SKM-1 (cell line): ENCODE measurements around the gene HSD17B4.
"Not testable (repeated sequence)": the region's sequence is repeated elsewhere in the genome, so short reads cannot be mapped to it uniquely, and the experiment has no call there.

Source experiments
- DNase-seq: peaks from one replicate; lab custom pipeline; 2025; ENCODE audit not compliant: unreplicated experiment; lab: John Stamatoyannopoulos, UW

The HSD17B4 gene

DNA sequence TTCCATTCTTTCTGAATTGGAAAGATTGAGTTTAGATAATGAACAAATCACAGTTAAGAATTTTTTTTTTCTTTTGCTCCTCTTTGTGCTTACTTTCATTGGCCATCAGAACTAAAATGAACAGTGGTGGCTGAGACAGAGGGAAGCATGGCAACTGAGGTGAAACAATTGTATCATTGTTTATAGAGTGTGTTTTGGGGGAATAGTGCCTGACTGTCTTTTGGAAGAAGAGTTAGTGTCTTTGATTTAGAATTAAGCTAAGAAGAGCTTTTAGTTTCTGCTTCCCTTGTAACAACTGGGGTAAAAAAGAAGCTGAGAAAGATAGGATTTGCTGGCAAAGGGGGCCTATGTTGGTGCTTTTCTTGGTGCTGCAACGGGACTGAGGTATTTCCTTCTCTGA is 24.0 kb downstream of the HSD17B4 start:
- no peak for DNase-seq

DNA sequence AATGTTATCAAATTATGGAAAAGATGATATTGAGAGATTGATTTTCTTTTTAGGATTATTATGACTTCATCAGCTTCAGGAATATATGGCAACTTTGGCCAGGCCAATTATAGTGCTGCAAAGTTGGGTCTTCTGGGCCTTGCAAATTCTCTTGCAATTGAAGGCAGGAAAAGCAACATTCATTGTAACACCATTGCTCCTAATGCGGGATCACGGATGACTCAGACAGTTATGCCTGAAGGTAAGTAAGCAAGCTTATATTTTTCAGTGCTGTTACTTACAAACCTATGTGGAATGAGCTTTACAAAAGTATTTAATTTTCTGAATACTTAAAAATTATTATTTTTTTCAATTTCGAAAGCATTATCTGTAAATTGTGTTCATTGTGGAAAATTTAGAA is 26.5 kb downstream of the HSD17B4 start:
- DNase-seq: no peak

DNA sequence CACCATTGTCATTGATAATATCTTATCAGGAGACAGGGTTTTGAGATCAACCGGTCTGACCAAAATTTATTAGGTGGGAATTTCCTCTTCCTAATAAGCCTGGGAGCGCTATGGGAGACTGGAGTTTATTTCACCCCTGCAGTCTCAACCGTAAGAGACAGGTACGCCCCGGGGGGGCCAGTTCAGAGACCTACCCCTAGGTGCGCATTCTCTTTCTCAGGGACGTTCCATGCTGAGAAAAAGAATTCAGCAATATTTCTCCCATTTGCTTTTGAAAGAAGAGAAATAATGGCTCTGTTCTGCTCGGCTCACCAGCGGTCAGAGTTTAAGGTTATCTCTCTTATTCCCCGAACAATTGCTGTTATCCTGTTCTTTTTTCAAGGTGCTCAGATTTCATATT is 28.3 kb downstream of the HSD17B4 start:
- DNase-seq: not testable (repeated sequence)

DNA sequence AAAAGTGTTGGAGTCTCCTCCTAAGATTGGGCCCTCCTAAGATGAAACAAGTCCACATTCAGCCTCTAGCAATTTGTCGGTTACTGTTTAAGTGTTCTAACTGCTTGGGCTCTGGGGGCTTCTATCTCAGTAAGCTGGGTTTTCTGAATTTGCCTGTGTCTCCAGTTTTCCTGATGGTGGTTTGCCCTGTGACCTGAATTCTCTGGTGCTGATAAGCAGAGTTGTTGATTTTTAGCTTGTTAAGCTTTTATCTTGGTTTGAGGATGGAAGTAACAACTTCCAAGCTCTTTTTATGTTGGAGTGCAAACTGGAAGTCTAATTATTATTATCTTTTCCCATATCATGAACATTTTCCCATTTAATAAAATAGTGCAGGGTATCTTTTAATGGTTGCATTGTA is 30.9 kb downstream of the HSD17B4 start:
- no peak for DNase-seq

DNA sequence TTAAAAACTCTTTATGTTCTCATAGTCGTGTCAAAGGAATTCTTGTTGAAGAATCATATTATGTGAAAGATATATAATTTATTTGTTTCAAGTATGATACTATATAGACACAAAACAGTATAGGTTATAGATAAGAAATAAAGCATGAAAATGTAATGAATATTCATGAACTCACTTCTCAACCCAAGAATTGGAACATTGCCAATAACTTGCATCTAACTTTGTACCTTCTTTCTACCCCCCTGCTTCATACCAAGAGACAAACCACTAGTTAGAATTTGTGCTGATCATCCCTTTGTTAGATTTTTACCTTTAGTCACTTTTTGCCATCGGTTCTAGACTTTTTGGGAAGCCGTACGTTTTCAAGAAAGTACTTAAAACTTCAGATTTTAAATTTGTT is 32.6 kb downstream of the HSD17B4 start:
- no peak for DNase-seq

DNA sequence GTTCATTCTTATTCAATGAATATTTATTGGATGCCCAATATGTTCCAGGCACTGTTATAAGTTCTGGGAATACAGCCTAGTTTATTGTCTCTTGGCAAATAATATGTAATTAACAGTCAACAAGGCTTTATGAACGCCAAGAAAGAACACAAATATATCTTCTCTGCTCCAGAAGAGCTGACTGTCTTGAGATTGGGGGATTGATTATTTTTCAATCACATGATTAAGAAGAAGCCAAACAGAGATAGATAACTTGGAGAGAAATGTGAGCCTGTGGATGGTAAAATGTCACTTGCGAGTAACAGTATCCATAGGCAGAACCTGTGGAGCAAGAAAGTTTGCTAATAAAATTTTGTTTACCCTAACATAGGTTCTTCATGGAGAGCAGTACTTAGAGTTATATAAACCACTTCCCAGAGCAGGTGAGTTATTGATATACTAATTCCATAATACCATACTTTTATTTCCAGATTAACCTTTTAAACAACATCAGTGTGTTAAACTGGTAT is 49.4 kb downstream of the HSD17B4 start:
- DNase-seq: no peak

DNA sequence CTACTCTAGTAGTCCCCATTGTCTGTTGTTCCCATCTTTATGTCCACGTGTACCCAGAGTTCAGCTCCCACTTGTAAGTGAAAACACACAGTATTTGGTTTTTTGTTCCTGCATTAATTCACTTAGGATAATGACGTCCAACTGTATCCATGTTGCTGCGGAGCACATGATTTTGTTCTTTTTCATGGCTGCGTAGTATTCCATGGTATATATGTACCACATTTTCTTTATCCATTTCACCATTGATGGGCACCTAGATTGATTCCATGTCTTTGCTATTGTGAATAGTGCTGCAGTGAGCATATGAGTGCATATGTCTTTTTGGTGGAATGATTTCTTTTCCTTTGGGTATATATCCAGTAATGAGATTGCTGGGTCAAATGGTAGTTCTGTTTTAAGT is 51.6 kb downstream of the HSD17B4 start:
- not testable (repeated sequence) for DNase-seq

DNA sequence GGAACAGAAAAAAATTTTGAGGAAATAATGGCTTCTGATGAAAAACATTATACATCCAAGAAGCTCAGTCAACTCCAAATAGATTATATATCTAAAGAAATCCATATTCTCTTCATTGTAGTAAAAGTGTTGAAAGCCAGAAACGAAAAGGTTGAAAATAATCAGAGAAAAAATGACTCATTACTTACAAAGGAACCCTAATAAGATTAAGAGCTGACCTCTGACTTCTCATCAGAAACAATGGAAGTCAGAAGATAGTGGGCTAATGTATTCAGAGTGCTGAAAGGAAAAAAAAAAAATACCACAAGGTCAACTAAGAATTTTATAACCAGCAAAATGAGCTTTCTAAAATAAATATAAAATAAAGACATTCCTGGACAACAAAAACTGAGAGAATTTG is 60.0 kb downstream of the HSD17B4 start:
- DNase-seq: no peak

DNA sequence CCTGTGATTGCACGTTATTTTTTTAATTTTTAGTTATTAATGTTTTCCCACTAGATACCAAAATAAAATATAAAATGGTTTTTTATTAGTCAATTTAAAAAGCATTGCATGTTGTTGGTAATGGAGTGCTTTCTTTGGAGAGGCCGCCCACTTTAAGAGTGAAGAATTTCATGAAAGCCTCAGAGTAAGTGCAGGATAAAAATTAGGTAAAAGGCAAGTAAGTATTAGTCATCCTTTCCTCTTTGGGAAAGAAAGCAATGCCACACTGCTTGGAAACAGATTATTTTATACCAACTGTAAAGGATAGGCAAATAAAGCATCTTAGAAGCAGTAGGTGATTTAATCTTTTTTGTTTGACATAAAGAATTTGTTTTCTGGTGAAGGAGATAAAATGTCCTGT is 62.9 kb downstream of the HSD17B4 start:
- DNase-seq: no peak

DNA sequence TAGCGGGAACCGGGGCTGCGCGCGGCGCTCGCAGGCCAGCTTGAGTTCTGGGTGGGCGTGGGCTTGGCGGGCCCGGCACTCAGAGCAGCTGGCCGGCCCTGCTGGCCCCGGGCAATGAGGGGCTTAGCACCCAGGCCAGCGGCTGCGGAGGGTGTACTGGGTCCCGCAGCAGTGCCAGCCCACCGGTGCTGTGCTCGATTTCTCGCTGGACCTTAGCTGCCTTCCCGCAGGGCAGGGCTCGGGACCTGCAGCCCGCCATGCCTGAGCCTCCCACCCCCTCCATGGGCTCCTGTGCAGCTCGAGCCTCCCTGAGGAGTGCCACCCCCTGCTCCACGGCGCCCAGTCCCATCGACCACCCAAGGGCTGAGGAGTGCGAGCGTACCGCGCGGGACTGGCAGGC is 64.8 kb downstream of the HSD17B4 start:
- not testable (repeated sequence) for DNase-seq

DNA sequence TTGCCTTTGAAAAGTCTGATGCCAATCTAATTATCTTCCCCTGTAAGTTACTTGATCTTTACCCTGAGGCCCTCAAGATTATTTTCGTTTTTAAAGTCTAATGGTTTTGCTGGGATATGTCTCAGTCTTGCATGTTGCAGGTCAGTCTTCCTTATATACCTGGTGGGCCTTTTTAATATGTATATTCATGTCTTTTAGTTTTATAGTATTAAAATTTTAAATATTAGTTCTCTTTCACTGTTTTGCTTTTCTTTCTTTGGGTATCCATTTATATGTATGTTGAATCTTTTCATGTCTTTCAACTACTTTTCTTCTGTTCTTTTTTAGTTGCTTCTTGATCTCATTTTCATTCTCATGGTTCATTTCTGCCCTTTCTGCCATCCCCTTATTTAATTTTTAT is 68.9 kb downstream of the HSD17B4 start:
- DNase-seq: no peak

DNA sequence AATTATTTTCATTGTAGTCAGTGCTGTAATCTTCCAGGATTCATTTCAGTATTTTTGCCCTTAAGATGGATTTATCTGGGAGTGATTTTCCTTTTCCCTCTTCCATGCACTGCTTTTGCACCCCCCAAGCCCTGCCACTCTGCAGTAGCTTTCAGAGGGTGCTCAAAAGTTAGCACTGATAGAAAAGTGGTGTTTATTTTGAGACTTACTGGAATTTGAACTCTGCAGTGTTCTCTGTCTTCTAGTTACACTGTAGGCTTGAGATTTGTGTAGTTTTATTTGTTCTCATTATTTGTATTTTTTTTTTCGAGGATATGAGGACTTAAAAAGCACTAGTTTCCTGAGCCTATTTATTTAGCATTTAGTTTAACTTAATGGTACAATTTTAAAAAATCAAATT is 70.5 kb downstream of the HSD17B4 start:
- DNase-seq: no peak

DNA sequence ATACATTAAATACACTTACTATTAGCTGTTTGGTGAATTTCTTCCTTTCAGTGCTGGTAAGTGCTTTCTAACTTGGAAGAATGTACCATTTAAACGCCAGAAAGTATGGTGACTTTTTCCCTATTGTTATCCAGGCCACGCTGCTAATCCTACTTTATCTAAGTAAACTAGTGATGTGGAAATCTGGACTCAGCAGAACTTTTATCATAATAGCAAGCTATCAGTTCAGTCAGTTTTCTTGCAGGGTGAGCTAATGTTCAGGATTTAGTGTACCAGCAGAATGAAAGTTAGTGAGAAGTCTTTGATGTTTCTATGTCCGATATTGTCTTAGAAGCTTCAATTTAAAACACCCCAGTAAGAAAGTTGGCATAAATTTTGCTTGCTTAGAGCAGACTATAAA is 72.2 kb downstream of the HSD17B4 start:
- no peak for DNase-seq

DNA sequence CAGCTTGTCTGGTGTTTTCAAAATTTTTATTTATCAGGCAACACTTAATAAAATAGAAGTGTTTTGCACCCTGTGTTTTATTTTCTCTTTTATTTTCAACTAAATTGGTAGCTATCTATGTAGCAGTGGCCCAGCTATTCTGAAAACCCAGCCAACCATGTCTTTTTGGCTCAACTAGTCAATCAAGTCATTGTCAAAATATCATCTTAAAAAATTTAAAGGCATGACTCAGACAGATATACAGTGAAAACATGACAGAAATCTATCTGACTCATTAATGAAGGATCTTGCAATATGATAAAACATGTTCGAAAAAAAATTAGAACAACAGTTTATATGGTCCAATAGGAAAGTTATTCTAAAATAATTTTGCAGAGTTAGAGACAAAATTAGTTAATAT is 75.1 kb downstream of the HSD17B4 start:
- DNase-seq: no peak

DNA sequence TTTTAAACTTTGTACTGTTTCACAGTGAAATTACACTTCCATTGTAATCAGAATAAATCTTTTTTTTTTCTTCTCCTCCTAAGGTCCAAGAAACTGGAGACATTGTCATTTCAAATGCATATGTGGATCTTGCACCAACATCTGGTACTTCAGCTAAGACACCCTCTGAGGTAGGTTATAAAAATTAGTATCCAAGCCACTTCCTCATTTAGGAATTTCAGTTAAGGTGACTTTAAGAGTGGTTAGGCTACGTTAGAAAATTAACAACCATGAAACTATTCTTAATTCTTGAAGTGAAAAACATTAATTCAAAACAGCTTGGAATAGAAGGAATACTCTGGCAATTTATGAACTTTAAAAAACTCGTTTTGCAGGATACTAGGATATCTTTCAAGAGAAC is 77.5 kb downstream of the HSD17B4 start:
- DNase-seq: no peak

DNA sequence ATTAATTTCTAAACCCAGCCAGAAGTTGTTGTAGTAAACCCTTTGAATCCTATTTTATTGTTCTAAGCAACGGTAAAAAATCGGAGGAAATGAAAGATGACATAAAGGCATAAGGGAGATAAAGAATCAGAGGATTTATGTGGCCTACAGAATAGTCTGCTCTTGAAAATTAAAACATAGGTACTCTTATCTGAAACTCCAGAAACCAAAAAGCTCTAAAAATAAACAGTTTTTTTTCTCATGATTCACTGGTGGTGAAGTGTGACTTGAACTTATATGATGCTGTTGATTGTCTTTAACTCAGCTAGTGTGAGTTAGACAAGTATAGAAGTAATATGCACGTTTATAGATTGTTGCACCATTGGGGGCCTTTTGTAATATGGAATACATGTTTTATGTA is 80.3 kb downstream of the HSD17B4 start:
- no peak for DNase-seq

DNA sequence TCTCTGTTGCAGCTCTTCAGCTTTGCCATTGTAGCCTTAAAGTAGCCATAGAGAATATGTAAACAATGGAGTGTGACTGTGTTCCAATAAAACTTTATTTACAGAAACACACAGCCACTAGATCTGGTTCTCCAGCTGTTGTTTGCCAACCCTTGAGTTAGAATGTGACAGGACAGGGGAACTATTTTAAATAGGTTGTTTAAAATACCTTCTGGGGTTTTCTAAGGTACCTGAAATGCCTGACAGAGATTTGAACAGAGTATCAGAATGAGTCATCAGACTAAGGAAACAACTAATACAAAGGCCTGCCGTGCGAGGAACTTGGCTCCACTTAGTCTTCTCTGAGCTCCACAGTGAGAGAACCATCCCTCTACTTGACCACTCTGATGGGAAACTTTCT is 85.4 kb downstream of the HSD17B4 start:
- no peak for DNase-seq

DNA sequence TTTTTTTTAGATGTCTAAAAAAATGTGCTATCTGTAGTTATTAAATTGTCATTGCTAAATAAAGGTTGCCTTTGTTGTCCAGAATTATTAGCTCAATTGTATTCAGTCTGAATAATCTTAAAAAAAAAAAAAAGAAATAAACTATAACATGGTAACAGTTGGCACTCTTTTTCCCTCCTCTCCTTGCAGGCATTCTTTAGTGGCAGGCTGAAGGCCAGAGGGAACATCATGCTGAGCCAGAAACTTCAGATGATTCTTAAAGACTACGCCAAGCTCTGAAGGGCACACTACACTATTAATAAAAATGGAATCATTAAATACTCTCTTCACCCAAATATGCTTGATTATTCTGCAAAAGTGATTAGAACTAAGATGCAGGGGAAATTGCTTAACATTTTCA is 89.4 kb downstream of the HSD17B4 start:
- DNase-seq: no peak

DNA sequence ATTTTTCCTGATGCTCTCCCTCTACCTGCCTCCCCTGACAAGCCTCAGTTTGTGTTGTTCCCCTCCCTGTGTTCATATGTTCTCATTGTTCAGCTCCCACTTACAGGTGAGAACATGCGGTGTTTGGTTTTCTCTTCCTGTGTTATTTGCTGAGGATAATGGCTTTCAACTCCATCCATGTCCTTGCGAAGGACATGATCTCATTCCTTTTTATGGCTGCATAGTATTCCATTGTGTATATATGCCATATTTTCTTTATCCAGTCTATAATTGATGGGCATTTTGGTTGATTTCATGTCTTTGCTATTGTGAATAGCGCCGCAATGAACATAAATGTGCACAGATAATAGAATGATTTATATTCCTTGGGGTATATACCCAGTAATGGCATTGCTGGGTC is 99.5 kb downstream of the HSD17B4 start:
- DNase-seq: no peak

DNA sequence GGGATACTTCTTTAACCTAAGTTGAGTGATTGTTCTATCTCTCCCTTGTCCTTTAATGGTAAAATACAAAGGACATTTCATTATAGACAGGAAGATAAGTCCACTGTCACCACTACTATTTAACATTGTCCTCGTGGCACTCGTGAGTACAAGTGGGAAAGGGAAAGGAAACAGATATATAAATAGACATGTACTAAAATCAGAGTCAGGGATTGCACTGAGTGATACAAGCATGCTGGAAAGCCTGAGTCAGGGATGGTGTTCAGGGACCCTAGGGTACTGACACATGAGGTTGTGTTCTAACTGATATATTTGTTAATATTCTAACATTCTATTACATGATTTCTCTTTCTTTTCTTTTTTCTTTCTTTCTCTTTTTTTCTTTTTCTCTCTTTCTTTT is 102.3 kb downstream of the HSD17B4 start:
- no peak for DNase-seq

DNA sequence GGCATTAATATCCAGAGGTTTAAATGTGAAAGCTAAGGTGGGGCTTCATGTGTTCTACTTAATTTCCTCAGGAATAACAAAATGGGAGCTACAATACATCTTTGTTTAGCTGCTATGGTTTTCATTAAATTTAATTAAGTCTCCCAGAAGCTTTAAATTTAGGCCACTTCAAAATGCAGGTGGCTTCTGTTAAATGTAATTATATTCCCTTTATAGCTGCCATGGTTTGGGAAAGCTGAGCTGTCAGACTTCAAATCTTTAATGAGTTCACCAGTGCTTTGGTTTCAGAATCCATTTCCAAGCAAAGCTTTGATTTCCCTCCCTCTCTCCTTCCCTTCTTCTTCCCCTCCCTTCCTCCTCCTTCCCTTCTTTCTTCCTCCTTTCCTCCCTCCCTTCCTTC is 118.6 kb downstream of the HSD17B4 start:
- no peak for DNase-seq

DNA sequence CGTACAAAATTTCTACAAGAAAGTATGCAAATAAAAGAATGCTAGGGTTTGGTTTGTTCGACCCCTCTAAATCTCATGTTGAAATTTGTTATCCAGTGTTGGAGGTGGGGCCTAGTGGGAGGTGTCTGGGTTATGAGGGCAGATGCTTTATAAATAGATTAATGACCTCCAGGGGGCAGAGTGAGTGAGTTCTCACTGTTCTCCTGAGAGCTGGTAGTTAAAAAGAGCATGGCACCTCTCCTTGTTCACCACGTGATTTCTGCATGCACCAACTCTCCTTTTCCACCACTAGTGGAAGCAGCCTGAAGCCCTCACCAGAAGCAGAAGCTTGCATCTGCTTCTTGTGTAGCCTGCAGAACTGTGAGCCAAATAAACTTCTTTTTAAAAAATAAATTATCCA is 126.6 kb downstream of the HSD17B4 start:
- DNase-seq: peak; percentile 45

DNA sequence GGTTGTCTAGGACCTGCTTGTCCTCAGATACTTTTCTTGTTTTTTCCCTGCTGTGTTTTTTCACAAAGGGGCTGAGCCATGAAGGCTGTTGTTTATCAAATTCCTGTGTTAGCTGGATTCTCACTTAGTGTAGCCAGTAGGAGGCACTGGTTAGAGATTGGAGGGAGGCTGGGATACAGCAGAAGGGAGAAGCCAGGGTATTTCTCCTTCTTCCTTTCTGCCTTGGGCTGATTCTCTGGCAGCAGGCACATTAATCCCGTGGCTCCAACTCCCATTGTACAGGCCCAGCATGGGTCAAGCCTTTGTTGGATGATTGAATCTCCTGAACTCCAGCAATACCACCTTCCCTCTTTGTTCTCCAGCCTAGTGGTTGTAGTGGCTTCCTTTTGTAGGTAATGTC is 130.7 kb downstream of the HSD17B4 start:
- no peak for DNase-seq

DNA sequence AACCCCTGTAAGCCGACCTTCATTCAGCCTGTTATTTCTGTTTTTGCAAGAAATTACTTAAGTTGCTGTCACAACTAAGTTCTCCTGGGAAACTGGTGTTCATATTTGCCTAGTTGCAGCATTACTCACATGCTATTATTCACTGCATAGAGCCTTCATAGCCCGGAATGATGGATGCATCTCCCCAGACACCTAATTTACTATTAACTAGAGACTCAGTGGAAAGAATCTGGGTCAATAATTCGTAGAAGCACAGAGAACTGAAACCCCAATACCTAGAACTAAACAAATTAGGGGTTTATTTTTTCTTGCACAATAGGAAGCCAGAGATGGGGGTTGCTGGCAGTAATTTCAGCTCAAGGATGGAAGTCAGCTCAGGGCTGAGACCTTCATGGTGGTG is 131.4 kb downstream of the HSD17B4 start:
- no peak for DNase-seq
